GM19025 (cell line): Measurements from ENCODE around the gene NOC2L.

Source experiments
- ATAC-seq: cut with Tn5 transposase; IDR thresholded peaks from one replicate; pipeline ENCODE4 v1.9.1; 2021; ENCODE audit warnings: mild to moderate bottlenecking, low read depth, moderate library complexity; ENCODE audit not compliant: unreplicated experiment

Gene NOC2L

GRCh38 chr1:975896-976683 is 17.0 kb upstream of the NOC2L start:
- ATAC-seq: no peak

GRCh38 chr1:975365-975764 is 16.3 kb upstream of the NOC2L start:
- ATAC-seq: no peak

DNA sequence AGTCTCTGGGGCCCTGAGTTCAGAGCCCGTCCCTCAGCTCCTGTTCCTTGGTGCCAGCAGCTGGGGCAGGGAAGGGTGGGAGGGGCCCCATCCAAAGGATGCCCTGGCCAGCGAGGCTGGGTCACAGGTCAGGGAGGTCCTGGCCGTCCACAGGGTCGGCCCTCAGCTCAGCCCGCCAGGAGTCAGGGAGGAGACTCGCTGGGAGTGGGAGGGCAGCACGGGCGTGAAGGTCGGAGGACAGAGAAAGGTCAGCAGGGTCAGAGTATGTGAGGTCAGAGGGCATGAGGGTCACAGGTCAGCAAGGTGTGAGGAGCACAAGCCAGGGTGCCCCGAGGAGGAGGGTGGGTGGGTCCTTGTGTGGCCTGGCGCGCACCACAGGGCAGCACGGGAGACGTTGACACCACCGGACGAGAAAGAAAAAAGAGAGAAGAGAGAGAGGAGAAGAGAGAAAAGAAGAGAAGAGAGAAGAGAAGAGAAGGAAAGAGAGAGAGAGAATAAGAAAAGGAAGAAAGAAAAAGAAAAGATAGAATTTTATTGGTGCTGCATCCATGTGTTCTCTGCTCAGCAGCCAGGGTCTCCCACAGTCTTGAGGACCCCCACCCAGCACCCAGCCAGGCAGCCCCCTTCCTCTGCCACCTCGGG is 15.8 kb upstream of the NOC2L start:
- no peak for ATAC-seq

GRCh38 chr1:974293-974640 is 15.2 kb upstream of the NOC2L start:
- no peak for ATAC-seq

DNA sequence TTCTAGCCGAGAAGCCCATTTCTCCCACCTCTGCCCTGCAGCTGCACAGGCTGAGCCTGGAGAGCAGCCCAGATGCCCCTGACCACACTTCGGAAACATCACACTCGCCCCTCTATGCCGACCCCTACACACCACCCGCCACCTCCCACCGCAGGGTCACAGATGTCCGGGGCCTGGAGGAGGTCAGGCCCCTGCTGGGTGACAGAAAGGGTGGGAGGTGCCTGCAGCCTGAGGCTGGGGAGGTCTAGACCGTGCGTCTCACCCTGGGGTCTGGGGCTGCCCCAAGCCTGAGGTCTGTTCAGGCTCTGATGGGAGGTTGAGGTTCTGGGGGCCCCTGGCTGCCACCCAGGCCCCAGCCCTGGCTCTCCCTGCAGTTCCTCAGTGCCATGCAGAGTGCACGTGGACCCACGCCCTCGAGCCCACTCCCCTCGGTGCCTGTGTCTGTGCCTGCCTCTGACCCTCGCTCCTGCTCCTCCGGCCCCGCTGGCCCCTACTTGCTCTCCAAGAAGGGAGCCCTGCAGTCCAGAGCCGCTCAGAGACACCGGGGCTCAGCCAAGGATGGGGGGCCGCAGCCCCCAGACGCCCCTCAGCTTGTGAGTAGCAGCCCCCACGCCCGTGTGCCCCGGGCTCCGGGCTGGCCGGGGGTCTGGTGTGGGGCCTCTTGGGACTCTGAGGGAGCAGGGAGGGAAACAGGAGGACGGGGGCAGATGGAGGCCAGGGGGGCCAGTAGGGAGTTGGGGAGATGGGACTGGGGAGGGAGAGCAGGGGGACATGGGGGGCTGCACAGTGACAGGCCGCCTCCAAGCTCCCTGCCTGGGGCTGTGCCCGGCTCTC is 14.6 kb upstream of the NOC2L start:
- ATAC-seq: no peak

GRCh38 chr1:972726-973458 is 13.8 kb upstream of the NOC2L start:
- no peak for ATAC-seq

GRCh38 chr1:971751-972506 is 12.9 kb upstream of the NOC2L start:
- ATAC-seq: no peak

- ATAC-seq: no peak
Observed at GRCh38 chr1:970973-971730, 12.1 kb upstream of the NOC2L start.

GRCh38 chr1:970242-970972 is 11.4 kb upstream of the NOC2L start:
- ATAC-seq: no peak

DNA sequence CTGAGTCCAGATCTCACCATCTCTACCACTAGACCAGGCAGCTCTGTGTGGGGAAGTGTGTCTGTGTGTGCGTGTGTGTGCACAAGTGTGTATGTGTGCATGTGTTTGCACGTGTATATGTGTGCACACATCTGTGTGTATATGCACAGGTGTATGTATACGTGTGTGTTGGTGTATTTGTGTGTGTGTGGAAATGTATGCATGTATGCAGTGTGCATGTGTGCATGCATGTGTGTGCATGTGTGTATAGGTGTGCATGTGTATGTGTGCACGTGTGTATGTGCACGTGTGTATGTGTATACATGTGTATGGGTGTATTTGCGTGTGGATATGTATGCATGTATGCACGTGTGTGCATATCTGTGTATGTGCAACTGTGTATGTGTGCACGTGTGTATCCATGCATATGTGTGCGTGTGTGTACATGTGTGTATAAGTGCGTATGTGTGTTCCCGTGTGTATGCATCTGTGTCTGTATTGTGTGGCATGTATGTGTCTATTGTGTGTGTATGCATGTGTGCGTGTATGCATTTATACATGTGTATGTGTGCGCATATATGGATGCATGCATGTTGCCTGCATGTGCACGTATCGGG is 10.3 kb upstream of the NOC2L start:
- ATAC-seq: no peak

DNA sequence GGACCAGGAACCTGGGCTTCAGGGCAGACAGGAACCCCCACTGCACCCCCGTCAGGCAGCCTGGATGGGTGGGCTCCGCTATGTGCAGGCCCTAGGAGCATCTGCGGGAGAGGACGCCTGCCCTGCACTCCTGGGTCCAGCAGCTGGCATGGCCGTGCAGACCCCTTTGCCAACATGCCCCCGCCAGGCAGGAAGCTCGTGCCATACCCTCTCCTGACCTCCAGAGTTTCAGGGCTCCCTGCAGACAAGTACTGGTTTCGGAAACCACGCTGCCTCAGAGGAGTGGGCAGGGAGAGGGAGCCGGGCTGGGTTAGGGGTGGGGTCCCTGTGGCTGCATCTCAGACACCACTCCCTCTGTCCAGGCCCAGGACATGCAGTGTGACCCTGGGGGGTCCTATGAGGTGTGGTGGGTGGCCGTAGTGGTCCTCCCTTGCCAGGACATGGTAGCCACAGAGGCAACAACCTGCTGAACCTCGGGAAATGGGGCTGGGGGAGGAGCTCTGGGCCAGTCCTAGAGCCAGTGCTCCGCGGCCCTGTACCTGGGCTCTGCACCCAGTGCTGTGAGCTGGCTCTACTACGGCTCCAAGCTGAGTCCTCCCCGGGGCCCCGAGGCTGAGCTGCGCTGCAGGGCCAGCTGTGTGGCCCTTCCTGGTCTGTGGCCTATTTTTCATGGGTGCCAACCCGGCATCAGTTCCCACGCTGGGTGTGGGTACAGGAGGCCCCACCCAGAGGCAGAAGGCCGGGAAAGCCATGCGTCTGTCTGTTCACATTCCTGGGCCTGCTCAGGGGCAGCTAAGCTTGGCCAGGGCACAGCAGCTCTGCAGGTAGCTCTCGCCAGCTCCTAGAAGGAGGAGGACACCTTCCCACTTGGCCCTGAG is 8.6 kb upstream of the NOC2L start:
- no peak for ATAC-seq

DNA sequence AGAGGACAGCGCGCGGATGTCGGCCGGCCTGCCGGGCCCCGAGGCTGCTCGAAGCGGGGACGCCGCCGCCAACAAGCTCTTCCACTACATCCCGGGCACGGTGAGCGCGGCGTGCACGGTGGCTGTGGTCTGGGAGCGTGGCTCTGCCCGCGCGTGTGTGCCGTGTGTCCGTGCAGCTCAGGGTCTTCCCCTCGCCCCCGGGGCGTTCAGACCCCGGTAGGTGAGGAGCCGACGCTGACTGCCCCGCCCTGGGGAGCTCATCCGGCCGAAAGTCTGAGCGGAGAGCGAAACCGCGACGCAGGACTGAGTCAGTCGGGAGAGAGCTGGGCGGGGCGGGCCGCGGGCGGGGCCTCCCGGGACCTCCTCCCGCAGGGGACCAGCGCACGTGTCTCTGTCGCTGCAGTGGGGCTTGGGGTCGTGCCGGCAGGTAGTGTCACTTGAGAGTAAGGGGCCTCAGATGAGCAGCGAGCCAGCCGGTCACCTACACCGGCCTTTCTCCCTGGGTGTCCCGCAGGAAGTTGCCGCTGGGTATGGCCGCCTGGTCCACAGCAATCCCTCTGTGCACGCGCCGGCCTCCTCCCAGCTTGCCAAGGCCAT is 7.7 kb upstream of the NOC2L start:
- ATAC-seq: peak; percentile 80

DNA sequence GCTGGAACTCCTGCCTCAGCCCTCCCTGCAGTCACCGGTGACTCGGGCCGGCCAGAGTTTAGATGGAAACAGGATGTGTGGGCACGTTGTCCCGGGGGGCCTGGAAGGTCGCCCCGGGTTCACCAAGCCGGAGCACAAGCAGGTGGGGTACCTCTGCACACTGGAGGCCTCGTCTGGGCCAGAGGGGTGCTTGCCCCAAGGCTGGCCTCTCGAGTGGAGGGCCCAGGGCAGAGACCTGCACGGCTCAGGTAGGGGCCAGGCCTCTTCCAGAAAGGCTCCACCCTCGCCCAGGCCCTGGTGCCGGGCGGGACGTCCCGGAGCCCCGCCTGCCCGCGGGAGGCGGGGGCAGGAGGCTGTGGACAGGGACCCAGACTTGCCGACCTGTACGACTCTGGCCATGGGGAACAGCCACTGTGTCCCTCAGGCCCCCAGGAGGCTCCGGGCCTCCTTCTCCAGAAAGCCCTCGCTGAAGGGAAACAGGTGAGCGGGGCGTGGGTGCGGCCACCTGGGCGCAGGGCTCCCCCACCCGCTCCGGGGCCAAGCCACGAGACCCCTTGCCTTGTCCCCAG is 7.2 kb upstream of the NOC2L start, which contains the start of gene PLEKHN1:
PLEKHN1 (plus strand) TSS at position 348 of the 569 bp plus-strand sequence; CDS start at position 398, 50 bp downstream.
- peak; percentile 24 for ATAC-seq

DNA sequence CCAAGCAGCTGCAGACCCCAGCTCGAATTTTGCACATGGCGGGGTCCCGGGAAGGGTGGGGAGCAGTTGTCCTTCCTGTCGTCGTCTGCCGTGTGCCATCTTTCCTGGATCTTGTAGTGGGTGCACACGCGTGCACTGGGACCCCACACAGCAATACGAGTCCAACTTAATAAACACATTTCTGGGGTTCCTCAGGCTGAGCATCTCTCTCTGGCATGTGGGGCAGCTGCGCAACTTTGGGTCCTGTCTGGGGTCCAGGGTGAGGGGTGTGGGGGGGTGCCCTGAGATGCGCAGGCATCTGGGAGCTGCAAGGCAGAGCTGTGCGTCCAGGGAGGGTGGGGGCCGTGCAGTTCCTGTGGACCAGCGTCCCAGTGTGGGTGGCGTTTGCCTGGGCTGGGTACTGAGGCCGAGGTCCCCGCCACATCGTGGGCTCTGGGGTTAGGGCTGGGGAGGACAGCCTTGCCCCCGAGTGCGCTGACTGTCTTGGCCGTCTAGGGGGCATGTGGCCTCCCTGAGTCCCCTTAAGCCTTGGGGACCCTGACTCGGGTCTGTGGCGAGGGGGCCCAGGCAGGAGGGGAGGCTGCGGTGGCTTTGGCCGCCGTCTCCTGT is 6.6 kb upstream of the NOC2L start:
- no peak for ATAC-seq

DNA sequence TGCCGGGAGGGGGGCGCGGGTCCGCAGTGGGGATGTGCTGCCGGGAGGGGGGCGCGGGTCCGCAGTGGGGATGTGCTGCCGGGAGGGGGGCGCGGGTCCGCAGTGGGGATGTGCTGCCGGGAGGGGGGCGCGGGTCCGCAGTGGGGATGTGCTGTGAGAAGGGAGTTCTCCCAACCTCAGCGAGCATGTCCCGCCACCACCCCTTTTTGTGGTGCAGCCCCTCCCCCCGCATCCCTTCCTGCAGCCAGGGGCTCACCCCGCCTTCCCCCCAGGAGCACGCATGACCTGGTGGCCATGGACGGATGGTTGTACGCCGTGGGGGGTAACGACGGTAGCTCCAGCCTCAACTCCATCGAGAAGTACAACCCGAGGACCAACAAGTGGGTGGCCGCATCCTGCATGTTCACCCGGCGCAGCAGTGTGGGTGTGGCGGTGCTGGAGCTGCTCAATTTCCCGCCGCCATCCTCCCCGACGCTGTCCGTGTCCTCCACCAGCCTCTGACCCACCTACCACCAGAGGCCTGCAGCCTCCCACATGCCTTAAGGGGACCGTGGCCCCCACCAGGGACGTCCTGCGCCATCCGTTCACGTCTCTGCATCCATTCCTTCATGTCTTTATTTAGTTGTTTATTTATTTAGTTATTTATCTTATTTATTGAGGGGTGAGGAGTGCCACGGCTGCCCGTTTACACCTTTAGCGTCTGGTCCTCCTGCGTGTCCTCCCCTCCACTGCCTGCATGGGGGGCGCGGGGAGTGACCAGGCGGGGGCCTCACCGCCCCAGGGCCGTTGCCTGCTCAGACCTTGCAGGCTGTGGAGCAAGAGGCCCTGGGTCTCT is 5.9 kb upstream of the NOC2L start:
- no peak for ATAC-seq
